GM12892 (cell line): ENCODE data around the gene PRKN.

Experiments used
- POLR2A ChIP-seq: IDR thresholded peaks from 2 replicates; pipeline ENCODE4 v1.6.1; 2011; ENCODE audit warnings: low read depth, low read length, control low read depth
- POLR2AphosphoS5 ChIP-seq: IDR thresholded peaks from 2 replicates; pipeline ENCODE4 v1.6.1; 2011; ENCODE audit warnings: low read depth, low read length, control low read depth
- TAF1 ChIP-seq: IDR thresholded peaks from 2 replicates; pipeline ENCODE4 v1.6.1; 2011; ENCODE audit warnings: low read depth, mild to moderate bottlenecking, control low read depth, low read length, borderline replicate concordance

DNA sequence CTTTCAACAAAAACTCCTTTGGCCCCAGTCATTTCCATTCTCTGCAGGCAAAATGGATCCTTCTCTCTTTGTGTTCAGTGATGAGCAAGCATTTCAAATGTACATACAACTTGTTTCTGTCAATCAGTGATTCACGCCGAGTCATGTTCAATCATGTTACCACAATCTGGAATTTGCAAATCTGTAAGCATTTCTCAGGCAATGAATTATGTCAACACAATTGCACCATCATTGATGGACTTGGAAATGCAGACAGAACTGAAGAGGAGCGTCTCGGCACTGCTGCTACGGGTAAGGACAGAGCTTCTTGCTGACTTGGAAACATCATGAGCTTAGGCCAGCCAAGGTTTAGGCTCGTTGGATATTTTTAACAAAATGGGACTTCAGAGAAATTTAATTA, 1320.9 kb downstream of the PRKN start:
- no peak for TF ChIP-seq POLR2AphosphoS5
- TF ChIP-seq POLR2A, result no peak
- TF ChIP-seq TAF1, result no peak
